Hepatocyte (in vitro differentiated cells): ENCODE results near the gene GAST. TPM values are rescaled to one million over a fixed set of nuclear protein-coding genes. Genes with fewer than 3 reads are reported as not detected.

Experiments
- DNase-seq: peaks from one replicate; pipeline ENCODE4 v3.0.0-alpha.2; 2016; ENCODE audit warnings: low spot score
- H2AFZ ChIP-seq: fragments of 200-600 bp; sonication (generic); 2 replicates; pipeline ENCODE4 v1.6.0; 2016; ENCODE audit warnings: antibody characterized with exemption, mild to moderate bottlenecking
- H3K27ac ChIP-seq: fragments of 200-600 bp; sonication (generic); 2 replicates; pipeline ENCODE4 v1.5.1; 2016; ENCODE audit warnings: mild to moderate bottlenecking
- H3K27me3 ChIP-seq: fragments of 200-600 bp; sonication (generic); 2 replicates; pipeline ENCODE4 v1.6.1; 2016
- H3K36me3 ChIP-seq: fragments of 200-600 bp; sonication (generic); replicated peaks from 2 replicates; pipeline ENCODE4 v1.5.1; 2016; ENCODE audit warnings: low read depth; ENCODE audit not compliant: insufficient read depth
- H3K4me1 ChIP-seq: fragments of 200-600 bp; sonication (generic); 2 replicates; pipeline ENCODE4 v1.5.1; 2016; ENCODE audit warnings: mild to moderate bottlenecking, moderate library complexity; ENCODE audit not compliant: insufficient read depth
- H3K4me2 ChIP-seq: fragments of 200-600 bp; sonication (generic); 2 replicates; pipeline ENCODE4 v1.6.0; 2016
- H3K4me3 ChIP-seq: fragments of 200-600 bp; sonication (generic); 2 replicates; pipeline ENCODE4 v1.5.1; 2016; ENCODE audit warnings: mild to moderate bottlenecking
- H3K79me2 ChIP-seq: fragments of 200-600 bp; sonication (generic); 2 replicates; pipeline ENCODE4 v1.6.0; 2017; ENCODE audit warnings: mild to moderate bottlenecking
- H3K9me2 ChIP-seq: fragments of 200-600 bp; sonication (generic); replicated peaks from 2 replicates; pipeline ENCODE4 v1.6.0; 2017; ENCODE audit warnings: mild to moderate bottlenecking; ENCODE audit not compliant: insufficient read depth
- H3K9me3 ChIP-seq: fragments of 200-600 bp; sonication (generic); 2 replicates; pipeline ENCODE4 v1.5.1; 2016; ENCODE audit warnings: low read depth, mild to moderate bottlenecking
- H4K20me1 ChIP-seq: fragments of 200-600 bp; sonication (generic); 2 replicates; pipeline ENCODE4 v1.6.0; 2016; ENCODE audit warnings: mild to moderate bottlenecking; ENCODE audit not compliant: insufficient read depth, poor library complexity, severe bottlenecking
- EZH2 ChIP-seq: fragments of 200-600 bp; sonication (generic); IDR thresholded peaks from 2 replicates; pipeline ENCODE4 v1.6.1; 2016; ENCODE audit warnings: antibody characterized with exemption, mild to moderate bottlenecking, borderline replicate concordance
- EZH2phosphoT487 ChIP-seq: fragments of 200-600 bp; sonication (generic); IDR thresholded peaks from one replicate; pipeline ENCODE4 v1.6.1; 2018; ENCODE audit warnings: antibody characterized with exemption, mild to moderate bottlenecking, low read depth, moderate library complexity; ENCODE audit not compliant: unreplicated experiment, severe bottlenecking
- WGBS: methylation state at CpG from one replicate; pipeline ENCODE4 v1.1.6; 2016; ENCODE audit warnings: low lambda C conversion rate; ENCODE audit errors: missing lambda C conversion rate; 5-methylcytosine and 5-hydroxymethylcytosine counted together
- polyA plus RNA-seq: library from polyadenylated mRNA; unstranded; fragments of >200 nt; fragmentation: Nextera tagmentation; extraction: Ambion mirVana; gene quantifications from 2 replicates; pipeline ENCODE4 v1.2.1, GENCODE V29; 2016
- total RNA-seq: library from RNA; depleted of rRNA; stranded (reverse); fragments of >200 nt; gene quantifications from 2 replicates; pipeline ENCODE4 v1.2.3, GENCODE V29; 2014
- TF ChIP-seq, protein P1 (sequence below): fragments of 200-600 bp; sonication (generic); IDR thresholded peaks from 2 replicates; pipeline ENCODE4 v1.5.1; 2016; ENCODE audit warnings: antibody characterized with exemption, mild to moderate bottlenecking; ENCODE audit not compliant: poor library complexity

Gene GAST
- total and polyA plus RNA-seq, 2 experiments from 2014 or later, result 2.3 TPM; not detected in 1

GRCh38 chr17:41664587-41665565 is 47.3 kb upstream of the GAST start:
- peak overlapping the region; percentile 92 for H2AFZ ChIP-seq
- 76% methylated on average over 7 of the region's 15 CpGs for WGBS
- H3K27ac ChIP-seq, result peak overlapping the region; percentile 94

DNA sequence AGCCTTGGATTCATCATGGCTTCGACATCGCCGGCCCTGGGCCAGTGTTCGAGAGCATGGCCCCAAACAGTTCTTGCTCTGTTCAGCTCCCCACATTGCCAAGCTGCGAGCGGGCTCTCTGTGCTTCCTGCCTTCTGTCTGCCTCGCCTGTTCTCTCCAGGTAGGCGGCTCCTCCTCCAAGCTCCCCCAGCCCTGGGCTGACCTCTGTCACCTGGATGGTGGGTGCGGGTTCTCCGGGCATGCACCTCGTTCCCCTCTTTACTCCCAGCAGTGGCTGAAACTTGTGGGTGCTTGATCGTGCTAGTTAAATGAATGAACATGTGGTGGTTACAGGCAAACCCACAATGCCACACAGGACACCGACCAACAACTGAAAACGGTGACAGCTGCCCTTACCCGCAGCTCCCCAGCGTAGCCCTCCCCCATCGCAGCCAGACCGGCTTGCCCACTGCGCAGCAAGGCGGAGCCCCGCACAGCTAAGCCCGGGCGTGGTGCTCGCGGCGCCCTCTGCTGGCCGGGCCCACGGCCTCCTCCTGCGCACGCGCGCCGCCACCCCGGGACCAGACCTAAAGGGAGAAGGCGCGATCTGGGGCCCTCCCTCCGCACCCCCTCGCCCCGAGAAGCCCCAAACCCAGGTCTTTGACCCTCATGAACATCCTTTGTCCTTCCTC is 46.4 kb upstream of the GAST start:
- H3K27me3 ChIP-seq, result no peaks in the 10 kb centered on the region
- peak overlapping the region; percentile 92 for H2AFZ ChIP-seq
- H3K27ac ChIP-seq, result peak overlapping the region; percentile 94
- DNase-seq, result peak; percentile 95
- H3K9me2 ChIP-seq, result no peaks in the 10 kb centered on the region
- H3K4me1 ChIP-seq, result peaks cover 19% of the 10 kb centered on the region
- TF ChIP-seq EZH2phosphoT487 (no peak), EZH2 (no peak)
- TF ChIP-seq, protein P1, sequence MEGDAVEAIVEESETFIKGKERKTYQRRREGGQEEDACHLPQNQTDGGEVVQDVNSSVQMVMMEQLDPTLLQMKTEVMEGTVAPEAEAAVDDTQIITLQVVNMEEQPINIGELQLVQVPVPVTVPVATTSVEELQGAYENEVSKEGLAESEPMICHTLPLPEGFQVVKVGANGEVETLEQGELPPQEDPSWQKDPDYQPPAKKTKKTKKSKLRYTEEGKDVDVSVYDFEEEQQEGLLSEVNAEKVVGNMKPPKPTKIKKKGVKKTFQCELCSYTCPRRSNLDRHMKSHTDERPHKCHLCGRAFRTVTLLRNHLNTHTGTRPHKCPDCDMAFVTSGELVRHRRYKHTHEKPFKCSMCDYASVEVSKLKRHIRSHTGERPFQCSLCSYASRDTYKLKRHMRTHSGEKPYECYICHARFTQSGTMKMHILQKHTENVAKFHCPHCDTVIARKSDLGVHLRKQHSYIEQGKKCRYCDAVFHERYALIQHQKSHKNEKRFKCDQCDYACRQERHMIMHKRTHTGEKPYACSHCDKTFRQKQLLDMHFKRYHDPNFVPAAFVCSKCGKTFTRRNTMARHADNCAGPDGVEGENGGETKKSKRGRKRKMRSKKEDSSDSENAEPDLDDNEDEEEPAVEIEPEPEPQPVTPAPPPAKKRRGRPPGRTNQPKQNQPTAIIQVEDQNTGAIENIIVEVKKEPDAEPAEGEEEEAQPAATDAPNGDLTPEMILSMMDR, result peak; percentile 95
- no peaks in the 10 kb centered on the region for H4K20me1 ChIP-seq
- H3K4me3 ChIP-seq, result peak overlapping the region; percentile 37
- no peaks in the 10 kb centered on the region for H3K79me2 ChIP-seq
- H3K9me3 ChIP-seq, result no peaks in the 10 kb centered on the region
- WGBS, result 15% methylated on average over 34 of the region's 39 CpGs
- H3K4me2 ChIP-seq, result peak overlapping the region; percentile 96
- H3K36me3 ChIP-seq, result no peaks in the 10 kb centered on the region

More at GRCh38 chr17:41664587-41665565, 47.3 kb upstream of the GAST start:
- H3K36me3 ChIP-seq, result no peaks in the 10 kb centered on the region
- DNase-seq, result no peak
- TF ChIP-seq, protein P1, result no peak
- TF ChIP-seq EZH2 (no peak), EZH2phosphoT487 (no peak)
- no peaks in the 10 kb centered on the region for H3K27me3 ChIP-seq
- no peaks in the 10 kb centered on the region for H4K20me1 ChIP-seq
- H3K4me2 ChIP-seq, result peak overlapping the region; percentile 96
- H3K9me3 ChIP-seq, result no peaks in the 10 kb centered on the region
- no peaks in the 10 kb centered on the region for H3K9me2 ChIP-seq
- no peaks in the 10 kb centered on the region for H3K79me2 ChIP-seq
- no peak overlapping the region for H3K4me3 ChIP-seq
- H3K4me1 ChIP-seq, result peaks cover 19% of the 10 kb centered on the region

GRCh38 chr17:41666237-41666641 is 45.9 kb upstream of the GAST start:
- Histone ChIP-seq H3K4me3 (peak overlapping the region; percentile 25), H3K9me2 (no peaks in the 10 kb centered on the region), H4K20me1 (no peaks in the 10 kb centered on the region), H3K9me3 (no peaks in the 10 kb centered on the region), H3K27ac (peak overlapping the region; percentile 94), H3K4me1 (peaks cover 19% of the 10 kb centered on the region), H2AFZ (peak overlapping the region; percentile 82), H3K4me2 (peak overlapping the region; percentile 96), H3K79me2 (no peaks in the 10 kb centered on the region), H3K36me3 (no peaks in the 10 kb centered on the region), H3K27me3 (no peaks in the 10 kb centered on the region)
- peak; percentile 75 for DNase-seq
- WGBS, result 10% methylated on average over 10 of the region's 11 CpGs
- TF ChIP-seq EZH2phosphoT487 (no peak), EZH2 (no peak)
- TF ChIP-seq, protein P1, result no peak
